Spleen (tissue), 11 donors: ENCODE data around the gene NUP214. TPM values are rescaled to one million over a fixed set of nuclear protein-coding genes. Genes with fewer than 3 reads are reported as not detected.

Experiments used
- DNase-seq: peaks from one replicate; pipeline ENCODE4 v3.0.0-alpha.2; 2020
- H3K27ac ChIP-seq, 8 donors: fragments of 200-600 bp; sonication (generic) in 7 of 8; 1 replicate in 4 of 8; 2 replicates in 4 of 8; pipeline versions ENCODE4 v1.5.0 to v1.8.0; 2016 to 2021; ENCODE audit warnings: inconsistent platforms in 4 of 8, mild to moderate bottlenecking in 4 of 8, moderate library complexity in 1 of 8
- H3K27me3 ChIP-seq, 7 donors: fragments of 200-600 bp; sonication (generic) in 6 of 7; replicated peaks in 1 of 7; 1 replicate in 4 of 7; 2 replicates in 3 of 7; pipeline versions ENCODE4 v1.5.0 to v1.8.0; 2016 to 2021; ENCODE audit warnings: inconsistent platforms in 3 of 7, mild to moderate bottlenecking in 1 of 7
- H3K36me3 ChIP-seq, 6 donors: fragments of 200-600 bp; sonication (generic) in 5 of 6; 1 replicate in 4 of 6; 2 replicates in 2 of 6; pipeline versions ENCODE4 v1.5.0 to v1.8.0; 2016 to 2021; ENCODE audit warnings: inconsistent platforms in 2 of 6
- H3K4me1 ChIP-seq, 6 donors: fragments of 200-600 bp; sonication (generic) in 5 of 6; 1 replicate in 3 of 6; 2 replicates in 3 of 6; pipeline versions ENCODE4 v1.5.0 to v1.8.0; 2016 to 2021; ENCODE audit warnings: inconsistent platforms in 3 of 6
- H3K4me3 ChIP-seq, 8 donors: fragments of 200-600 bp; sonication (generic) in 7 of 8; 1 replicate in 4 of 8; 2 replicates in 4 of 8; pipeline versions ENCODE4 v1.5.0 to v1.8.0; 2016 to 2021; ENCODE audit warnings: inconsistent platforms in 4 of 8, mild to moderate bottlenecking in 4 of 8, moderate library complexity in 2 of 8
- H3K9me3 ChIP-seq, 8 donors: fragments of 200-600 bp; sonication (generic) in 7 of 8; 1 replicate in 4 of 8; 2 replicates in 4 of 8; pipeline versions ENCODE4 v1.5.0 to v1.8.0; 2016 to 2021; ENCODE audit warnings: inconsistent platforms in 4 of 8
- POLR2A ChIP-seq, 3 donors: fragments of 450-650 bp; IDR thresholded peaks; one replicate each; pipeline ENCODE4 v1.5.1; 2017; ENCODE audit warnings: antibody characterized with exemption in 3 of 3, mild to moderate bottlenecking in 1 of 3
- POLR2AphosphoS5 ChIP-seq, 3 donors: sonication (generic); formaldehyde crosslinking; IDR thresholded peaks; one replicate each; pipeline ENCODE4 v1.5.1; 2017; ENCODE audit warnings: antibody characterized with exemption in 3 of 3
- WGBS, 5 donors: extraction: QIAGEN DNeasy Blood & Tissue Kit in 3 of 5; methylation state at CpG; one replicate each; pipeline versions ENCODE4 v1.1.5 to v1.1.7; 2013 to 2018; 5-methylcytosine and 5-hydroxymethylcytosine counted together
- intact Hi-C: fragments of 100-400 bp; cut with DNase I; formaldehyde crosslinking; loops from one replicate; pipeline ENCODE4 v1.15.0; 2023; ENCODE audit warnings: low total_unique reads
- polyA plus RNA-seq, 3 donors: library from polyadenylated mRNA; stranded (reverse); fragments of 200-250 nt; gene quantifications; one replicate each; pipeline ENCODE4 v1.2.1, GENCODE V29; 2013
- total RNA-seq, 7 donors: library from RNA; depleted of rRNA in 3 of 7; stranded (reverse); fragments of >200 nt in 3 of 7; fragmentation: NEBNext Ultra II Directional in 4 of 7; extraction: Animal tissue kit (Norgen Biotek cat#: 25700) in 4 of 7; gene quantifications; one replicate each; pipeline versions ENCODE4 v1.1.0 to v1.2.1, GENCODE V29; 2016 to 2021
- TF ChIP-seq, protein P1 (sequence below), 11 experiments: fragments of 200-600 bp in 7 of 11; fragments of 450-650 bp in 4 of 11; sonication (generic) in 4 of 11; IDR thresholded peaks in 8 of 11; conservative IDR thresholded peaks in 3 of 11; 1 replicate in 7 of 11; 2 replicates in 4 of 11; pipeline versions ENCODE4 v1.4.0 to v1.8.0; 2016 to 2021; ENCODE audit warnings: antibody characterized with exemption in 11 of 11, inconsistent platforms in 4 of 11, mild to moderate bottlenecking in 1 of 11
- donor health status: healthy with polysubstance abuse.
- donor health status: DM: no; HTN: no; CAD: no; lungs with moderate emphysema.
- donor health status: DM: no; HTN: no; CAD: no.
- donor health status: Bipolar disorder and iron deficiency.
- donor health status: healthy.
- donor health status: DM: no; HTN: no; CAD: no.
- donor health status: DM: yes; HTN: yes; CAD: no.

The NUP214 gene
- total and polyA plus RNA-seq, 10 donors = 21.4 to 182 (median 121) TPM

DNA sequence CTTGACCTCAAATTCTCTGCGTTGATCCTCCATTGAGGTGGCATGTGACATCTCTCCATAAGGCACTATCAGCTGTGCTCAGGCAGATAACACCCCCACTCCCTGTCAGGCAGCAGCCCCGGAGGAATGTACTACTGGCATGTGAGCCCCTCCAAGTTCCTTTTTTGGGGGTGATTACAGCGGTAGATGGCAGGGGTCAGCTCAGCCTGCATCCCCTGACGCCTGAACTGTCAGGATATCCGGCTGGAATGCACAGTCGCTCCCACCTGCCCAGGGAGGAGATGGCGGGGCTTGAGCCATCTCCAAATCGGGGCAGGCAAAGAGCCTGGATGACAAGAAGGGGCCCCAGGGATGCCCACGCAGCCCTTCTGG, 110.1 kb downstream of the NUP214 start:
- no peak for DNase-seq
- TF ChIP-seq POLR2AphosphoS5 (IDR thresholded peaks at IDR 0.05) (peak in 1 of 3 donors; percentile 48), POLR2A (IDR thresholded peaks at IDR 0.05) (no peak)
- TF ChIP-seq, protein P1, sequence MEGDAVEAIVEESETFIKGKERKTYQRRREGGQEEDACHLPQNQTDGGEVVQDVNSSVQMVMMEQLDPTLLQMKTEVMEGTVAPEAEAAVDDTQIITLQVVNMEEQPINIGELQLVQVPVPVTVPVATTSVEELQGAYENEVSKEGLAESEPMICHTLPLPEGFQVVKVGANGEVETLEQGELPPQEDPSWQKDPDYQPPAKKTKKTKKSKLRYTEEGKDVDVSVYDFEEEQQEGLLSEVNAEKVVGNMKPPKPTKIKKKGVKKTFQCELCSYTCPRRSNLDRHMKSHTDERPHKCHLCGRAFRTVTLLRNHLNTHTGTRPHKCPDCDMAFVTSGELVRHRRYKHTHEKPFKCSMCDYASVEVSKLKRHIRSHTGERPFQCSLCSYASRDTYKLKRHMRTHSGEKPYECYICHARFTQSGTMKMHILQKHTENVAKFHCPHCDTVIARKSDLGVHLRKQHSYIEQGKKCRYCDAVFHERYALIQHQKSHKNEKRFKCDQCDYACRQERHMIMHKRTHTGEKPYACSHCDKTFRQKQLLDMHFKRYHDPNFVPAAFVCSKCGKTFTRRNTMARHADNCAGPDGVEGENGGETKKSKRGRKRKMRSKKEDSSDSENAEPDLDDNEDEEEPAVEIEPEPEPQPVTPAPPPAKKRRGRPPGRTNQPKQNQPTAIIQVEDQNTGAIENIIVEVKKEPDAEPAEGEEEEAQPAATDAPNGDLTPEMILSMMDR (IDR thresholded peaks at IDR 0.05 in 8 of 11, conservative IDR thresholded peaks at IDR 0.05 in 3 of 11) = no peak
- Histone ChIP-seq H3K4me1 (peaks cover 7 to 77% (median 39%) of the 10 kb centered on the region in 6 donors), H3K4me3 (no peak overlapping the region), H3K9me3 (no peaks in the 10 kb centered on the region), H3K36me3 (peaks cover 6 to 61% (median 50%) of the 10 kb centered on the region in 6 donors), H3K27ac (peak overlapping the region in 3 of 8 donors; percentile 14 to 77 (median 66)), H3K27me3 (no peaks in the 10 kb centered on the region)
- intact Hi-C loops = loop anchor here (10.0 kb wide), 1 partner anchor 49 kb away; the partner anchor contains the start of gene PLPP7
- WGBS, 5 donors = 77 to 86% (median 83%) methylated on average over 9 of the region's 9 CpGs

DNA sequence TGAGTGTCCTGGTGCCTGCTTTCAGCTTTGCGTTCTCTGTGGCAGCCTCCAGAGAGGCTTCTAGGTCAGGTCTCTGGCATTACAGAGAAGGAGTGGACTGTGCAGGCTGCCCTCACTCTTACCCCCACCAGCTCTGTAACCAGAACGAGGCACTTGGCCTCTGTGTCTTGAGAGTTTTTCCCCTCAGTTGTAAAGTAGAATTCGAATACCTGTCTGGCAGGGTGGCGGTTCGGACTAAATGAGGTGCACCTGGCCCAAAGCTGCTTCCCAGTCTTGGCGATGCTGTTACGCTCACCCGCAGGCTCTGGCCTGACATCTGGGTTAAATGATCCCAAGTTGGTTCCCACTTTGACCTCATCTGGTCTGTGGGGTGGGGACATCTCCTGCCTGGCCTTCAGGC, 110.8 kb downstream of the NUP214 start:
- no peak for DNase-seq
- intact Hi-C loops = loop anchor here (10.0 kb wide), 1 partner anchor 49 kb away; the partner anchor contains the start of gene PLPP7
- Histone ChIP-seq H3K9me3 (no peaks in the 10 kb centered on the region), H3K27me3 (no peaks in the 10 kb centered on the region), H3K4me1 (peaks cover 7 to 72% (median 39%) of the 10 kb centered on the region in 6 donors), H3K36me3 (peaks cover 0 to 54% (median 43%) of the 10 kb centered on the region in 6 donors), H3K4me3 (no peak overlapping the region), H3K27ac (peak overlapping the region in 4 of 8 donors; percentile 2 to 83 (median 46))
- WGBS, 5 donors = 93 to 96% (median 95%) methylated on average over 3 to 8 of the region's 8 CpGs
- TF ChIP-seq POLR2A (IDR thresholded peaks at IDR 0.05) (no peak), POLR2AphosphoS5 (IDR thresholded peaks at IDR 0.05) (no peak)
- TF ChIP-seq, protein P1 (IDR thresholded peaks at IDR 0.05 in 8 of 11, conservative IDR thresholded peaks at IDR 0.05 in 3 of 11) = no peak

DNA sequence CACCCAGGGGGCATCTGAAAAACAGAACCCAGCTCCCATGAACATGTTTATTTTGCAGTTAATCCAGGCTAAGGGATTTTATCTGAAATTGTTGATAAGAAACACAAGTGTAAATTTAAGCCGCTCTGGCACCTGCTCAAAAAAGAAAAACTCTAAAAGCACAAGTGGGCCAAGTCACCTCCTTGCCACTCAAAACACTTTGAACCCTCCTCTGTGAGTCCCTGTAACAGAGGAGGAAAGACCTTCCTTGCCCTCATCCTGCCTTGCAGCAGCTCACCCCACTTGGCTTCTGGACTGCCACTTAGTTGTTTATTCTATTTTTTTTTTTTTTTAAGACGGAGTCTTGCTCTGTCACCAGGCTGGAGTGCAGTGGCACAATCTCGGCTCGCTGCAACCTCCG, 111.4 kb downstream of the NUP214 start:
- no peaks in the 10 kb centered on the region for H3K9me3 ChIP-seq
- 83 to 96% (median 91%) methylated on average over 5 of the region's 5 CpGs for WGBS, 5 donors
- peak overlapping the region in 4 of 8 donors; percentile 2 to 85 (median 80) for H3K27ac ChIP-seq
- H3K36me3 ChIP-seq = peaks cover 0 to 48% (median 39%) of the 10 kb centered on the region in 6 donors
- no peak for DNase-seq
- H3K4me3 ChIP-seq = no peak overlapping the region
- H3K27me3 ChIP-seq = no peaks in the 10 kb centered on the region
- TF ChIP-seq POLR2A (IDR thresholded peaks at IDR 0.05) = no peak
- no peak for TF ChIP-seq POLR2AphosphoS5 (IDR thresholded peaks at IDR 0.05)
- TF ChIP-seq, protein P1 (IDR thresholded peaks at IDR 0.05 in 8 of 11, conservative IDR thresholded peaks at IDR 0.05 in 3 of 11) = no peak
- peaks cover 7 to 72% (median 39%) of the 10 kb centered on the region in 6 donors for H3K4me1 ChIP-seq
- intact Hi-C loops = loop anchor here (10.0 kb wide), 1 partner anchor 48 kb away; the partner anchor contains the start of gene PLPP7

DNA sequence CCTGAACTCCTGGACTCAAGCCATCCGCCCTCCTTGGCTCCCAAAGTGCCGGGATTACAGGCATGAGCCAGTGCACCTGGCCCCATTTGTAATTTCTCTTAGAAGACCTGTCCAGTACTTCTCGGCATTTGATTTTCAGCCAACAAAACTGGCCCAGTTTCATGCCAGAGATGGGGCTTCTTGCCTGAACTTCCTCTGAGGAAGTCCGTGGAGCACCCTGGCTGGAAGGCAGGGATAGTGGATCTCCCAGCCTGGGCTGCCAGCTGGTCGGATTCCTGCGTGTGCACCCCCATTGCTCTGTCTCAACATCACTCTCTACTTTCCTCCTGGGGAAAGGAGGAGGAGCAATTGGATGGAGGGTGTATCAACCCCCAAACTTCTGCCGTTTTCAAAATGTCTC, 111.9 kb downstream of the NUP214 start:
- Histone ChIP-seq H3K27ac (peak overlapping the region in 7 of 8 donors; percentile 79 to 88 (median 83)), H3K4me3 (peak overlapping the region in 1 of 8 donors; percentile 47), H3K9me3 (no peaks in the 10 kb centered on the region), H3K27me3 (no peaks in the 10 kb centered on the region), H3K4me1 (peaks cover 7 to 72% (median 39%) of the 10 kb centered on the region in 6 donors), H3K36me3 (peaks cover 0 to 43% (median 33%) of the 10 kb centered on the region in 6 donors)
- no peak for DNase-seq
- TF ChIP-seq, protein P1 (IDR thresholded peaks at IDR 0.05 in 8 of 11, conservative IDR thresholded peaks at IDR 0.05 in 3 of 11) = no peak
- TF ChIP-seq POLR2A (IDR thresholded peaks at IDR 0.05) (no peak), POLR2AphosphoS5 (IDR thresholded peaks at IDR 0.05) (no peak)
- 52 to 60% (median 56%) methylated on average over 7 of the region's 7 CpGs for WGBS, 5 donors
- intact Hi-C loops = loop anchor here (10.0 kb wide), 1 partner anchor 48 kb away; the partner anchor contains the start of gene PLPP7
